ENCODE measurements around the gene CSTF3. TPM values are rescaled to one million over a fixed set of nuclear protein-coding genes. Genes with fewer than 3 reads are reported as not detected.

Gene CSTF3
- total and polyA plus RNA-seq, 9 of the 15 experiments (the other 6 are each of a cell fraction or from before 2014, with no cell fraction given), result 37.0 to 111 (median 61.0) TPM

DNA sequence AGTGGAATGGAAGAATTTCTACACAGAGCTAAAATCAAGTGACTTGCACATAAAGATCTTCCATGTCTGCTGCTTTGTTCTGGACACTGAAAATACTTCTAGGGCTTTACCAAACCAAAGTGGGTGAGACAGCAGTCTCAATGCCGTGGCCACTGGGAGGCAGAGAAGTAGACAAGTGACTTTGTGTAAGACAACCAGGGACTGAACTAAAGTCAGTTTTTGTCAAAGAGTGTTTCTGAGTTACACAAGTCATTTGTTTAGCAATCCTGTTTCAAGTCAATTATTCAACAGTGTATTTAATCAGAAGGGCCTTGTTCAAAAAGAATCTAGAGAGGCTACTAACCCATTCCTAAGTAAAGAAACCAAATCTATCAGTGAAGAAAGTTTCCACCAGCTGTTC is 75.3 kb downstream of the CSTF3 start:
- Histone ChIP-seq H3K4me3 (no peak overlapping the region), H3K36me3 (ENCODE audit: control insufficient read depth, insufficient read depth, low read length) (peaks cover 59% of the 10 kb centered on the region), H3K9ac (ENCODE audit: insufficient read depth in 1 of 2, low read depth in 2 of 2, low read length in 2 of 2) (no peak overlapping the region), H4K20me1 (replicated peaks; ENCODE audit: control insufficient read depth, insufficient read depth, low read length) (no peaks in the 10 kb centered on the region), H3K4me2 (ENCODE audit: insufficient read depth, low read length) (no peak overlapping the region), H3K79me2 (ENCODE audit: control insufficient read depth, insufficient read depth, low read length) (no peaks in the 10 kb centered on the region), H2AFZ (ENCODE audit: low read depth, low read length) (no peak overlapping the region), H3K27me3 (ENCODE audit: control insufficient read depth in 2 of 2, insufficient read depth in 2 of 2, low read length in 2 of 2) (no peaks in the 10 kb centered on the region), H3K9me3 (replicated peaks; ENCODE audit: control insufficient read depth, insufficient read depth, low read depth, low read length) (no peaks in the 10 kb centered on the region), H3K27ac (ENCODE audit: extremely low read depth, low read depth, low read length) (no peak overlapping the region), H3K9me1 (ENCODE audit: control insufficient read depth, insufficient read depth, low read length) (no peaks in the 10 kb centered on the region), H3K4me1 (replicated peaks in 1 of 2; ENCODE audit: control insufficient read depth in 2 of 2, insufficient read depth in 2 of 2, low read length in 2 of 2) (no peaks in the 10 kb centered on the region)
- WGBS (ENCODE audit: insufficient coverage, low coverage, missing lambda C conversion rate), result 82% methylated on average over 1 of the region's 1 CpG
- CTCF ChIA-PET (ENCODE audit: low intra/inter-chr PET ratio), result no interaction called here
- in situ Hi-C loops (cut with MboI) (no loop called here), intact Hi-C loops (cut with micrococcal nuclease) (no loop called here)
- FAIRE-seq (no peak), ATAC-seq (no peak), DNase-seq (ENCODE audit: extremely low read depth in 1 of 4, low spot score in 3 of 4) (no peak)
- POLR2A ChIA-PET, result no interaction called here
- BruUV-seq (replicated peaks), result no TSS peak
- no peak for TF ChIP-seq ASH1L (IDR thresholded peaks at IDR 0.05; ENCODE audit: borderline replicate concordance, low read depth, partially characterized antibody)
- TF ChIP-seq, protein P1, sequence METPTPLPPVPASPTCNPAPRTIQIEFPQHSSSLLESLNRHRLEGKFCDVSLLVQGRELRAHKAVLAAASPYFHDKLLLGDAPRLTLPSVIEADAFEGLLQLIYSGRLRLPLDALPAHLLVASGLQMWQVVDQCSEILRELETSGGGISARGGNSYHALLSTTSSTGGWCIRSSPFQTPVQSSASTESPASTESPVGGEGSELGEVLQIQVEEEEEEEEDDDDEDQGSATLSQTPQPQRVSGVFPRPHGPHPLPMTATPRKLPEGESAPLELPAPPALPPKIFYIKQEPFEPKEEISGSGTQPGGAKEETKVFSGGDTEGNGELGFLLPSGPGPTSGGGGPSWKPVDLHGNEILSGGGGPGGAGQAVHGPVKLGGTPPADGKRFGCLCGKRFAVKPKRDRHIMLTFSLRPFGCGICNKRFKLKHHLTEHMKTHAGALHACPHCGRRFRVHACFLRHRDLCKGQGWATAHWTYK (CRISPR knock-in tag; IDR thresholded peaks at IDR 0.05), result no peak
- TF ChIP-seq MBD2 (IDR thresholded peaks at IDR 0.05; ENCODE audit: borderline replicate concordance, low read depth), result no peak
- TF ChIP-seq ZNF561 (CRISPR knock-in tag; conservative IDR thresholded peaks at IDR 0.05), result no peak
- no peak for TF ChIP-seq NR0B1 (IDR thresholded peaks at IDR 0.05; ENCODE audit: partially characterized antibody)
- TF ChIP-seq TAF9B (IDR thresholded peaks at IDR 0.05; ENCODE audit: partially characterized antibody), result no peak
- TF ChIP-seq KAT7 (CRISPR knock-in tag; IDR thresholded peaks at IDR 0.05; ENCODE audit: borderline replicate concordance), result no peak
- no peak for TF ChIP-seq ZNF143 (CRISPR knock-in tag; IDR thresholded peaks at IDR 0.05)
- no peak for TF ChIP-seq JUN (IDR thresholded peaks at IDR 0.05; ENCODE audit: borderline replicate concordance, low read depth, low read length)
- no peak for TF ChIP-seq JUN (CRISPR knock-in tag; IDR thresholded peaks at IDR 0.05; ENCODE audit: borderline replicate concordance)
- TF ChIP-seq ZBTB40 (IDR thresholded peaks at IDR 0.05), result no peak
- TF ChIP-seq ZBTB40 (CRISPR knock-in tag; IDR thresholded peaks at IDR 0.05), result no peak
- TF ChIP-seq LARP7 (IDR thresholded peaks at IDR 0.05), result no peak
